Esophagus muscularis mucosa (tissue), 4 donors: ENCODE results near the gene ZNRF2. TPM values are rescaled to one million over a fixed set of nuclear protein-coding genes. Genes with fewer than 3 reads are reported as not detected.

Experiments used
- DNase-seq: peaks from one replicate; pipeline ENCODE4 v3.0.0-alpha.2; 2017; ENCODE audit errors: extremely low spot score
- H3K27ac ChIP-seq, 4 donors: fragments of 200-600 bp; sonication (generic); replicated peaks in 1 of 4; 1 replicate in 3 of 4; 2 replicates in 1 of 4; pipeline ENCODE4 v1.5.1; 2016 to 2019; ENCODE audit warnings: mild to moderate bottlenecking in 1 of 4
- H3K27me3 ChIP-seq, 4 donors: fragments of 200-600 bp; sonication (generic); one replicate each; pipeline versions ENCODE4 v1.5.1 to v1.6.0; 2016 to 2019
- H3K36me3 ChIP-seq, 4 donors: fragments of 200-600 bp; sonication (generic); one replicate each; pipeline ENCODE4 v1.5.1; 2016 to 2019
- H3K4me1 ChIP-seq, 4 donors: fragments of 200-600 bp; sonication (generic); one replicate each; pipeline ENCODE4 v1.5.1; 2016 to 2019
- H3K4me3 ChIP-seq, 4 donors: fragments of 200-600 bp; sonication (generic); 1 replicate in 2 of 4; 2 replicates in 2 of 4; pipeline ENCODE4 v1.5.1; 2016 to 2019; ENCODE audit warnings: mild to moderate bottlenecking in 4 of 4, moderate library complexity in 1 of 4
- H3K9me3 ChIP-seq, 4 donors: fragments of 200-600 bp; sonication (generic); 1 replicate in 3 of 4; 2 replicates in 1 of 4; pipeline ENCODE4 v1.5.1; 2016 to 2019
- CTCF ChIP-seq, 3 experiments: fragments of 200-600 bp in 2 of 3; fragments of 450-650 bp in 1 of 3; sonication (generic) in 2 of 3; IDR thresholded peaks; one replicate each; pipeline ENCODE4 v1.5.1; 2017 to 2019; ENCODE audit warnings: antibody characterized with exemption in 3 of 3, mild to moderate bottlenecking in 2 of 3, moderate library complexity in 1 of 3
- EP300 ChIP-seq: sonication (generic); formaldehyde crosslinking; IDR thresholded peaks from one replicate; pipeline ENCODE4 v1.6.1; 2017; ENCODE audit warnings: antibody characterized with exemption
- POLR2A ChIP-seq: fragments of 450-650 bp; IDR thresholded peaks from one replicate; pipeline ENCODE4 v1.6.1; 2017; ENCODE audit warnings: antibody characterized with exemption, moderate library complexity, mild to moderate bottlenecking, low read depth
- POLR2AphosphoS5 ChIP-seq, 2 donors: sonication (generic); formaldehyde crosslinking; IDR thresholded peaks; one replicate each; pipeline ENCODE4 v1.6.1; 2017; ENCODE audit warnings: antibody characterized with exemption in 2 of 2
- WGBS: methylation state at CpG from one replicate; pipeline ENCODE4 v1.1.5; 2018; 5-methylcytosine and 5-hydroxymethylcytosine counted together
- intact Hi-C: fragments of 100-400 bp; cut with DNase I; formaldehyde crosslinking; loops from one replicate; pipeline ENCODE4 v1.15.1; 2023
- total RNA-seq, 4 donors: library from RNA; depleted of rRNA; stranded (reverse); fragments of >200 nt; gene quantifications; one replicate each; pipeline versions ENCODE4 v1.1.0 to v1.2.1, GENCODE V29; 2016

ZNRF2 gene
- total RNA-seq, 4 donors from 2014 or later = 16.9 to 23.5 (median 20.2) TPM

GRCh38 chr7:30353932-30354607, 69.7 kb downstream of the ZNRF2 start:
- TF ChIP-seq POLR2A = no peak
- no peak for TF ChIP-seq EP300
- no peak for TF ChIP-seq CTCF (IDR thresholded peaks at IDR 0.05)
- no peak for TF ChIP-seq POLR2AphosphoS5 (IDR thresholded peaks at IDR 0.05)
- no peak for DNase-seq
- 86% methylated on average over 3 of the region's 3 CpGs for WGBS
- Histone ChIP-seq H3K4me3 (no peak overlapping the region), H3K9me3 (no peaks in the 10 kb centered on the region), H3K4me1 (peaks cover 0 to 29% (median 28%) of the 10 kb centered on the region in 4 donors), H3K27ac (no peak overlapping the region), H3K27me3 (no peaks in the 10 kb centered on the region), H3K36me3 (peaks cover 0 to 5% (median 0%) of the 10 kb centered on the region in 4 donors)
- intact Hi-C loops = no loop called here

- H3K36me3 ChIP-seq = peaks cover 0 to 5% (median 0%) of the 10 kb centered on the region in 4 donors
- H3K9me3 ChIP-seq = no peaks in the 10 kb centered on the region
- no peaks in the 10 kb centered on the region for H3K27me3 ChIP-seq
- H3K27ac ChIP-seq = no peak overlapping the region
- no peak for DNase-seq
- H3K4me3 ChIP-seq = no peak overlapping the region
- no peak for TF ChIP-seq CTCF (IDR thresholded peaks at IDR 0.05)
- TF ChIP-seq EP300 = no peak
- TF ChIP-seq POLR2AphosphoS5 (IDR thresholded peaks at IDR 0.05) = no peak
- TF ChIP-seq POLR2A = no peak
- peaks cover 0 to 27% (median 24%) of the 10 kb centered on the region in 4 donors for H3K4me1 ChIP-seq
- intact Hi-C loops = no loop called here
These were observed 70.4 kb downstream of the ZNRF2 start for GRCh38 chr7:30354791-30355190.

- Histone ChIP-seq H3K27ac (no peak overlapping the region), H3K27me3 (no peaks in the 10 kb centered on the region), H3K4me3 (no peak overlapping the region), H3K4me1 (no peaks in the 10 kb centered on the region), H3K9me3 (no peaks in the 10 kb centered on the region), H3K36me3 (peaks cover 0 to 5% (median 2%) of the 10 kb centered on the region in 4 donors)
- DNase-seq = no peak
- intact Hi-C loops = no loop called here
- 100% methylated on average over 1 of the region's 1 CpG for WGBS
- TF ChIP-seq POLR2A = no peak
- no peak for TF ChIP-seq POLR2AphosphoS5 (IDR thresholded peaks at IDR 0.05)
- no peak for TF ChIP-seq EP300
- TF ChIP-seq CTCF (IDR thresholded peaks at IDR 0.05) = no peak
These were observed 75.6 kb downstream of the ZNRF2 start for GRCh38 chr7:30359957-30360356.

- 79% methylated on average over 3 of the region's 3 CpGs for WGBS
- no peak overlapping the region for H3K4me3 ChIP-seq
- H3K36me3 ChIP-seq = peaks cover 0 to 3% (median 0%) of the 10 kb centered on the region in 4 donors
- intact Hi-C loops = no loop called here
- no peaks in the 10 kb centered on the region for H3K9me3 ChIP-seq
- DNase-seq = no peak
- no peaks in the 10 kb centered on the region for H3K27me3 ChIP-seq
- no peak overlapping the region for H3K27ac ChIP-seq
- peaks cover 0 to 15% (median 5%) of the 10 kb centered on the region in 4 donors for H3K4me1 ChIP-seq
- TF ChIP-seq EP300 (no peak), POLR2A (no peak), POLR2AphosphoS5 (IDR thresholded peaks at IDR 0.05) (no peak), CTCF (IDR thresholded peaks at IDR 0.05) (no peak)
These were observed 79.6 kb downstream of the ZNRF2 start for GRCh38 chr7:30363778-30364563.
